HCT116 (cell line): ENCODE data around the gene CLEC20A. TPM values are rescaled to one million over a fixed set of nuclear protein-coding genes. Genes with fewer than 3 reads are reported as not detected.
"Not testable (repeated sequence)": the region's sequence is repeated elsewhere in the genome, so short reads cannot be mapped to it uniquely, and the experiment has no call there.

Experiments
- ATAC-seq: fragments of 200-7000 bp; cut with Tn5 transposase; 2 replicates; pipeline ENCODE4 v1.9.1; 2020; ENCODE audit warnings: mild to moderate bottlenecking, moderate library complexity
- BruUV-seq: library from RNA; stranded (reverse); fragments of 400-500 nt; replicated peaks from 2 replicates; lab custom pipeline; 2021; lab: Mats Ljungman, UMichigan
- CTCF ChIA-PET: fragments of 300-600 bp; sonication (Branson Sonifier 250); formaldehyde crosslinking; loops from one replicate; lab custom pipeline; 2021; ENCODE audit warnings: antibody characterized with exemption; lab: Charles Lee
- POLR2A ChIA-PET: fragments of 300-600, 350-600 bp; sonication (Branson Sonifier 250); formaldehyde crosslinking; loops from one replicate; lab custom pipeline; 2021; ENCODE audit warnings: antibody characterized with exemption; lab: Charles Lee
- RAD21 ChIA-PET, 2 experiments: fragments of 300-600 bp; sonication (Branson Sonifier 250); formaldehyde crosslinking; loops; one replicate each; lab custom pipeline; 2023; ENCODE audit warnings: low total read pairs in 2 of 2; ENCODE audit not compliant: uncharacterized antibody in 2 of 2, unreplicated experiment in 2 of 2, low non-redundant PET in 1 of 2; lab: Charles Lee
- DNase-seq: peaks from one replicate; pipeline ENCODE4 v3.0.0-alpha.2; 2010; ENCODE audit warnings: low read depth, low spot score
- H2AFZ ChIP-seq: fragments of 200-600 bp; shearing (Covaris generic), sonication (generic); 2 replicates; pipeline ENCODE4 v1.6.1; 2017; ENCODE audit warnings: low read depth, mixed run types, mixed read lengths, antibody characterized with exemption, low read length; ENCODE audit not compliant: poor library complexity, severe bottlenecking
- H3K27ac ChIP-seq: 2 replicates; pipeline ENCODE4 v1.5.1; 2012; ENCODE audit warnings: low read depth, low read length
- H3K27me3 ChIP-seq: fragments of 200-600 bp; sonication (generic); 2 replicates; pipeline ENCODE4 v1.6.1; 2016; ENCODE audit warnings: mixed run types, low read length, mixed read lengths; ENCODE audit not compliant: insufficient read depth
- H3K36me3 ChIP-seq, 2 experiments: fragments of 200-500 bp in 1 of 2; fragments of 200-600 bp in 1 of 2; sonication (Bioruptor generic) in 1 of 2; sonication (generic) in 1 of 2; 2 replicates each; pipeline versions ENCODE4 v1.5.1 to v1.6.1; 2014 to 2016; ENCODE audit warnings: low read length in 2 of 2, inconsistent platforms in 1 of 2, mixed read lengths in 1 of 2, mixed run types in 1 of 2; ENCODE audit not compliant: insufficient read depth in 2 of 2, control insufficient read depth in 1 of 2
- H3K4me1 ChIP-seq, 2 experiments: fragments of 200-600 bp in 1 of 2; sonication (generic) in 1 of 2; 2 replicates each; pipeline versions ENCODE4 v1.5.1 to v1.6.1; 2012 to 2017; ENCODE audit warnings: low read length in 2 of 2, inconsistent platforms in 1 of 2, mild to moderate bottlenecking in 1 of 2, mixed read lengths in 1 of 2, mixed run types in 1 of 2, moderate library complexity in 1 of 2; ENCODE audit not compliant: insufficient read depth in 2 of 2, control insufficient read depth in 1 of 2
- H3K4me2 ChIP-seq: fragments of 200-600 bp; sonication (generic); 2 replicates; pipeline ENCODE4 v1.6.1; 2017; ENCODE audit warnings: mixed run types, low read length, mixed read lengths
- H3K4me3 ChIP-seq, 2 experiments: fragments of 200-600 bp in 1 of 2; sonication (generic) in 1 of 2; replicated peaks in 1 of 2; 2 replicates each; pipeline ENCODE4 v1.5.1; 2011 to 2016; ENCODE audit warnings: low read length in 2 of 2, control low read depth in 1 of 2, low read depth in 1 of 2, mild to moderate bottlenecking in 1 of 2, mixed read lengths in 1 of 2, mixed run types in 1 of 2
- H3K79me2 ChIP-seq: fragments of 200-600 bp; sonication (generic); 2 replicates; pipeline ENCODE4 v1.6.1; 2017; ENCODE audit warnings: mild to moderate bottlenecking, mixed run types, low read length, moderate library complexity, mixed read lengths; ENCODE audit not compliant: insufficient read depth
- H3K9ac ChIP-seq: fragments of 200-600 bp; sonication (generic); 2 replicates; pipeline ENCODE4 v1.6.1; 2016; ENCODE audit warnings: low read length, mixed read lengths
- H3K9me2 ChIP-seq: fragments of 200-600 bp; sonication (generic), shearing (Covaris generic); 2 replicates; pipeline ENCODE4 v1.6.1; 2017; ENCODE audit warnings: mixed run types, mild to moderate bottlenecking, moderate library complexity; ENCODE audit not compliant: insufficient read depth
- H3K9me3 ChIP-seq, 2 experiments: fragments of 200-500 bp in 1 of 2; fragments of 200-600 bp in 1 of 2; sonication (Bioruptor generic) in 1 of 2; sonication (generic) in 1 of 2; 2 replicates each; pipeline ENCODE4 v1.6.1; 2014 to 2017; ENCODE audit warnings: low read length in 2 of 2, mixed read lengths in 2 of 2, inconsistent platforms in 1 of 2, low read depth in 1 of 2, mild to moderate bottlenecking in 1 of 2, mixed run types in 1 of 2, moderate library complexity in 1 of 2; ENCODE audit not compliant: control insufficient read depth in 1 of 2, insufficient read depth in 1 of 2
- H4K20me1 ChIP-seq: fragments of 200-600 bp; sonication (generic), shearing (Covaris generic); 2 replicates; pipeline ENCODE4 v1.6.1; 2017; ENCODE audit warnings: mixed run types, mild to moderate bottlenecking, moderate library complexity; ENCODE audit not compliant: insufficient read depth
- EZH2 ChIP-seq: fragments of 200-600 bp; sonication (generic); IDR thresholded peaks from 2 replicates; pipeline ENCODE4 v1.6.1; 2017; ENCODE audit warnings: antibody characterized with exemption, mixed run types
- EZH2phosphoT487 ChIP-seq: fragments of 200-600 bp; IDR thresholded peaks from 2 replicates; pipeline ENCODE4 v1.6.1; 2018; ENCODE audit warnings: antibody characterized with exemption, borderline replicate concordance
- JUND ChIP-seq: IDR thresholded peaks from 2 replicates; pipeline ENCODE4 v1.6.1; 2012
- MAX ChIP-seq: IDR thresholded peaks from 2 replicates; pipeline ENCODE4 v1.6.1; 2012
- POLR2A ChIP-seq: IDR thresholded peaks from 2 replicates; pipeline ENCODE4 v1.7.0; 2011; ENCODE audit warnings: borderline replicate concordance; ENCODE audit not compliant: insufficient read depth, insufficient read length; ENCODE audit errors: extremely low read depth
- POLR2AphosphoS5 ChIP-seq: IDR thresholded peaks from 2 replicates; pipeline ENCODE4 v1.6.1; 2011; ENCODE audit warnings: mild to moderate bottlenecking, low read depth, low read length, moderate library complexity
- SRF ChIP-seq: IDR thresholded peaks from 2 replicates; pipeline ENCODE4 v1.6.1; 2012; ENCODE audit warnings: low read depth
- ZNF274 ChIP-seq: fragments of 200-500 bp; sonication (Bioruptor generic); IDR thresholded peaks from 2 replicates; pipeline ENCODE4 v1.6.1; 2014; ENCODE audit warnings: mild to moderate bottlenecking, low read depth, low read length, inconsistent platforms
- intact Hi-C: fragments of 100-400 bp; cut with micrococcal nuclease; formaldehyde crosslinking; loops from 2 replicates; pipeline ENCODE4 v1.10.0; 2022
- total RNA-seq: library from RNA; stranded (reverse); gene quantifications from one replicate; pipeline ENCODE4 v1.2.1, GENCODE V29; 2021; ENCODE audit not compliant: unreplicated experiment

CLEC20A gene
- total RNA-seq, 1 experiment from 2014 or later = not detected

- H3K9ac ChIP-seq, POLR2A ChIA-PET, H3K36me3 ChIP-seq, DNase-seq, H3K9me3 ChIP-seq, H3K27me3 ChIP-seq, intact Hi-C loops, BruUV-seq, H3K4me1 ChIP-seq, ATAC-seq, H3K9me2 ChIP-seq, H3K4me2 ChIP-seq, H2AFZ ChIP-seq, H3K27ac ChIP-seq, H4K20me1 ChIP-seq, H3K4me3 ChIP-seq, CTCF ChIA-PET, H3K79me2 ChIP-seq, RAD21 ChIA-PET: not testable (repeated sequence)
Measured at GRCh38 chr1:178503316-178503715, 6.6 kb upstream of the CLEC20A start.

DNA sequence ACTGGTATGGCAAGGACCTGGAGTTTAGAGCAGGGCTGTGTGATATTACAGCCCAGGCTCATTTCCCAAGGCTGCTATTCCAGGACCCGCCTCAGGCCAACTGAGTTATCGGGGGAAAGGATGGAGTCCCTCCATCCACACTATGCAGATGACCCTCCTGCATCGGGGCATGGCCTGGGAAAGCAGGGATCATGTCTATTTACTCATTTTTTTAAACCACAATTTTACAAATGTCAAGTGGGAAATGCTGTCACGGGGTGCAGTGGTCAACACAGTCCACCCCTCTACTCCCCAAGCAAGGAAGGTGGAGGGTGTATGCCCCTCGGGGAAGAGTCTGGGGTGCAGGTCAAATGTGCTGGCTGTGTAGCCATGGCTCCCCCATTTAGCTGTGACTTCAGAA is 6.1 kb upstream of the CLEC20A start:
- DNase-seq (no peak), ATAC-seq (no peak)
- no peak for TF ChIP-seq EZH2phosphoT487
- no peak for TF ChIP-seq SRF
- TF ChIP-seq POLR2AphosphoS5 = no peak
- TF ChIP-seq JUND = no peak
- TF ChIP-seq ZNF274 = no peak
- TF ChIP-seq POLR2A = no peak
- TF ChIP-seq EZH2 = no peak
- TF ChIP-seq MAX = no peak
- POLR2A ChIA-PET = no interaction called here
- Histone ChIP-seq H3K9me2 (no peaks in the 10 kb centered on the region), H3K4me3 (no peak overlapping the region), H3K4me2 (no peak overlapping the region), H3K36me3 (no peaks in the 10 kb centered on the region), H2AFZ (no peak overlapping the region), H3K9ac (no peak overlapping the region), H3K27ac (no peak overlapping the region), H3K79me2 (no peaks in the 10 kb centered on the region), H3K27me3 (no peaks in the 10 kb centered on the region), H3K4me1 (peaks cover 0 to 7% of the 10 kb centered on the region in 2 experiments; a peak in 1 of 4 replicates), H4K20me1 (no peaks in the 10 kb centered on the region), H3K9me3 (no peaks in the 10 kb centered on the region)
- CTCF ChIA-PET = no interaction called here
- no TSS peak for BruUV-seq
- intact Hi-C loops = no loop called here
- RAD21 ChIA-PET = no interaction called here
